SJCRH30 (cell line): ENCODE measurements around the gene HOXD8. TPM values are rescaled to one million over a fixed set of nuclear protein-coding genes. Genes with fewer than 3 reads are reported as not detected.

Experiments used
- DNase-seq, 2 experiments: peaks; one replicate each; pipeline ENCODE4 v3.0.0-alpha.2; 2015 to 2020
- H3K27ac ChIP-seq: fragments of 250-450 bp; sonication (Bioruptor Pico); 2 replicates; pipeline ENCODE4 v1.5.1; 2020; ENCODE audit warnings: mild to moderate bottlenecking, moderate library complexity
- H3K27me3 ChIP-seq: fragments of 250-450 bp; sonication (Bioruptor Pico); 2 replicates; pipeline ENCODE4 v1.5.1; 2020; ENCODE audit warnings: mild to moderate bottlenecking, moderate library complexity
- H3K36me3 ChIP-seq: fragments of 250-450 bp; sonication (Bioruptor Pico); 2 replicates; pipeline ENCODE4 v1.5.1; 2020; ENCODE audit warnings: mild to moderate bottlenecking, moderate library complexity
- H3K4me1 ChIP-seq: fragments of 250-450 bp; sonication (Bioruptor Pico); 2 replicates; pipeline ENCODE4 v1.5.1; 2020; ENCODE audit warnings: mild to moderate bottlenecking, moderate library complexity
- H3K4me3 ChIP-seq: fragments of 250-450 bp; sonication (Bioruptor Pico); 2 replicates; pipeline ENCODE4 v1.5.1; 2020; ENCODE audit warnings: mild to moderate bottlenecking, moderate library complexity
- H3K9me3 ChIP-seq: fragments of 250-450 bp; sonication (Bioruptor Pico); replicated peaks from 2 replicates; pipeline ENCODE4 v1.5.1; 2020; ENCODE audit warnings: mild to moderate bottlenecking, moderate library complexity
- total RNA-seq: library from RNA; depleted of rRNA; stranded (reverse); fragments of >200 nt; shearing (Covaris generic); gene quantifications from 2 replicates; pipeline ENCODE4 v1.2.3, GENCODE V29; 2014

HOXD8 gene
- total RNA-seq, 1 experiment from 2014 or later = 9.9 TPM

GRCh38 chr2:176145085-176145969, 15.8 kb downstream of the HOXD8 start:
- Histone ChIP-seq H3K27ac (no peak overlapping the region), H3K9me3 (no peaks in the 10 kb centered on the region), H3K27me3 (no peaks in the 10 kb centered on the region), H3K4me1 (no peaks in the 10 kb centered on the region), H3K36me3 (no peaks in the 10 kb centered on the region), H3K4me3 (no peak overlapping the region)
- DNase-seq = no peak

DNA sequence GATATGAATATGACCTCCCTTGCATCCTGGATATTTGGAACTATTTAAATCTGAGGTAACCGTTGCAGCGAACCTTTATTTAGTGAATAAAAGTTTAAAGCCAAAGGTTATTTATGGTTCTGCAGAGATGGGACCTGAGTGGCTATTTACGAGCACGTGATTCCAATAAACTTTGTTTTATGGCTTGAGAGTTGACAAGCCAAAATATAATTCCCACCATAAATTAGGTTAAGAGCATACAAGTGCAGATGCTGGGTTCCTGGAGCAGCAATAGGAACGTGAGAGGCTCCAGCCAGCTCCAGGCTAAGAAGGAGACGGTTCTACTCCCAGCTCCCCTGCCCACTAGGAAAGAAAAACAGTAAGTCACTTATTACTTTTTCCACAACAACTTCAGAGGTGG, 16.6 kb downstream of the HOXD8 start:
- no peak overlapping the region for H3K27ac ChIP-seq
- H3K4me1 ChIP-seq = no peaks in the 10 kb centered on the region
- H3K36me3 ChIP-seq = no peaks in the 10 kb centered on the region
- H3K4me3 ChIP-seq = no peak overlapping the region
- H3K27me3 ChIP-seq = no peaks in the 10 kb centered on the region
- no peak for DNase-seq
- H3K9me3 ChIP-seq = no peaks in the 10 kb centered on the region

- DNase-seq = no peak
- Histone ChIP-seq H3K36me3 (no peaks in the 10 kb centered on the region), H3K4me1 (no peaks in the 10 kb centered on the region), H3K27me3 (no peaks in the 10 kb centered on the region), H3K9me3 (no peaks in the 10 kb centered on the region), H3K27ac (no peak overlapping the region), H3K4me3 (no peak overlapping the region)
Measured at GRCh38 chr2:176146645-176147044, 17.1 kb downstream of the HOXD8 start.

DNA sequence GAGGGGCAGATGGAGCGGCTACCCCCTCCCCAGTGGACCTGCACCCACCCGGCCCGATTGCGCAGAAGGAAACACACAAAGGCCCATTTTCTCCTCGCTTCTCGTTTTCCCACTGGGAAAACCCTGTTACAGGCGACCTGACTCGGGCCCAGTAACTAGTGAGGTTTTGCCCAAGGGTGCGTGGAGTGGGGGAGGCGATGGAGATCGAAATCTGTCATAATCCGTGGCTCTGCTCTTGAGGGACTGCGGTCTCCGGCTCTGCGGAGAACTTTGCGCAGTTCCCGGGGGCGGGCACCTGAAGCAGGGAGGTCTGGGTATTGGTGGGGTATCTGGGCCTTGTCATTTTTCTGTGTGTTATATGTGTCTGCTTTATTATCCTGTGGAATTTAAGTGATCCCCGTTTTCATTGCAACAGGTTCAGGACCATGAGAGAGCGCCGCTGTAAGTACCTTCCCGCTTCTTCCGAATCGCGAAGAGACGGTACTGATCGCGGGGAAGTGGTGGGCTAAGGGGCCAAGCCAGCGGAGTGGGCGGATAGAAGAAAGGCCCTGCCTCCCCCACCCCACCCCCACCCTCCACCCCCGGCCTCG, 17.8 kb downstream of the HOXD8 start:
- Histone ChIP-seq H3K27ac (no peak overlapping the region), H3K27me3 (no peaks in the 10 kb centered on the region), H3K36me3 (no peaks in the 10 kb centered on the region), H3K4me1 (no peaks in the 10 kb centered on the region), H3K9me3 (no peaks in the 10 kb centered on the region), H3K4me3 (no peak overlapping the region)
- DNase-seq = no peak

DNA sequence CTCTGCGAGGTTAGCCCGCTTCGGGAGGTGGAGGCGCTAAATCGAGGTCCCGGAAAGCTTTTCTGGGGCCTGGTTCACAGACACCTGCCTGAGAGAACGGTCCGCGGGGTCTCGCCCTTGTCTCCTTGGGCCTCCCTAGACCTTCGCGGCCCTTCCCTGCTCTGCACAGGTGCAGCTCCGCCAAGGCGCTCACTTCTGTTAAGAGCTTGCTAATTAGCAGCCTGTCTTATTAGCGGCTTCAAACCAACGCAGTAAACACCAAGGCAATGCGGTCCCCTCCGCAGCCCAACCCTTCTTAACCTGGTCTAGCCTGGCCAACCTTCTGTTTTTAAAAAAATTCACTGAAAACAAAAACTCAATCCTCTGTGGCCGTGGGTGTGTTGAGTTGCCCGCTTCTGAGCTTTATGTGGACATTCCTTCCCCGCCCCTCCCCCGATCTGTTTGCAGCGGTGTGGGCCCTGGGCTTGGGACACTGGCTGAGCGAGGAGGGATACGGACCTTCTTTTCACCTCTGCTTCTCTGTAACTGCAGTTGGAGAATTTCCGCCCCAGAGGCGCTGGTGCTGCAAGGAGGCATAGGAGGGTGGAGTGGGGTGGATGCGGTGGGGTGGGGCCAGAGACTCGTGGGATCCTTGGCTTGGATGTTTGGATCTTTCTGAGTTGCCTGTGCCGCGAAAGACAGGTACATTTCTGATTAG, 18.4 kb downstream of the HOXD8 start:
- no peak overlapping the region for H3K27ac ChIP-seq
- no peaks in the 10 kb centered on the region for H3K4me1 ChIP-seq
- H3K27me3 ChIP-seq = no peaks in the 10 kb centered on the region
- DNase-seq = no peak
- H3K9me3 ChIP-seq = no peaks in the 10 kb centered on the region
- no peaks in the 10 kb centered on the region for H3K36me3 ChIP-seq
- H3K4me3 ChIP-seq = no peak overlapping the region

DNA sequence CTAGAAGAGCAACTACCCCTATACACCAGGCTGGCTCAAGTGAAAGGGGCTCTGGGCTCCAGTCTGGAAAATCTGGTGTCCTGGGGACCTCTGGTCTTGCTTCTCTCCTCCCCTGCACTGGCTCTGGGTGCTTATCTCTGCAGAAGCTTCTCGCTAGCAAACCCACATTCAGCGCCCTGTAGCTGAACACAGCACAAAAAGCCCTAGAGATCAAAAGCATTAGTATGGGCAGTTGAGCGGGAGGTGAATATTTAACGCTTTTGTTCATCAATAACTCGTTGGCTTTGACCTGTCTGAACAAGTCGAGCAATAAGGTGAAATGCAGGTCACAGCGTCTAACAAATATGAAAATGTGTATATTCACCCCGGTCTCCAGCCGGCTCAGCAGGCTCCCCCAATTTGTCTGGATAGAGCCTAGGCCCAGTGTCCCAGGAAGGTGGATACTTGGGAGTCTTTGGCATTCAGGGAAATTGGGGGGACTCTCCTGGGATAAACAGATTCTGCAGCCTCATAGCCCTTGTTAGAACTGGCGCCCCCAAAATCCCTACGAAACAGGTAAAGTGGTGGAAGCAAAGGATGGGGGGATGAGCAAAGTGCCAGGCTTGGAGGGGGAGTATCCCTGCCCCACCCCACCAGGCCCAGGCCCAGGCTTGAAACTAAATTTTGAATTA, 19.4 kb downstream of the HOXD8 start:
- Histone ChIP-seq H3K27me3 (no peaks in the 10 kb centered on the region), H3K36me3 (no peaks in the 10 kb centered on the region), H3K27ac (no peak overlapping the region), H3K4me1 (no peaks in the 10 kb centered on the region), H3K9me3 (no peaks in the 10 kb centered on the region), H3K4me3 (no peak overlapping the region)
- no peak for DNase-seq

- Histone ChIP-seq H3K4me1 (no peaks in the 10 kb centered on the region), H3K36me3 (no peaks in the 10 kb centered on the region), H3K9me3 (no peaks in the 10 kb centered on the region), H3K27ac (no peak overlapping the region), H3K27me3 (no peaks in the 10 kb centered on the region), H3K4me3 (no peak overlapping the region)
- DNase-seq = no peak
Measured at GRCh38 chr2:176149481-176149938, 20.0 kb downstream of the HOXD8 start.

- H3K4me3 ChIP-seq = no peak overlapping the region
- no peak overlapping the region for H3K27ac ChIP-seq
- H3K27me3 ChIP-seq = no peaks in the 10 kb centered on the region
- no peaks in the 10 kb centered on the region for H3K9me3 ChIP-seq
- H3K36me3 ChIP-seq = no peaks in the 10 kb centered on the region
- no peak for DNase-seq
- H3K4me1 ChIP-seq = no peaks in the 10 kb centered on the region
Measured at GRCh38 chr2:176149939-176150583, 20.6 kb downstream of the HOXD8 start.

DNA sequence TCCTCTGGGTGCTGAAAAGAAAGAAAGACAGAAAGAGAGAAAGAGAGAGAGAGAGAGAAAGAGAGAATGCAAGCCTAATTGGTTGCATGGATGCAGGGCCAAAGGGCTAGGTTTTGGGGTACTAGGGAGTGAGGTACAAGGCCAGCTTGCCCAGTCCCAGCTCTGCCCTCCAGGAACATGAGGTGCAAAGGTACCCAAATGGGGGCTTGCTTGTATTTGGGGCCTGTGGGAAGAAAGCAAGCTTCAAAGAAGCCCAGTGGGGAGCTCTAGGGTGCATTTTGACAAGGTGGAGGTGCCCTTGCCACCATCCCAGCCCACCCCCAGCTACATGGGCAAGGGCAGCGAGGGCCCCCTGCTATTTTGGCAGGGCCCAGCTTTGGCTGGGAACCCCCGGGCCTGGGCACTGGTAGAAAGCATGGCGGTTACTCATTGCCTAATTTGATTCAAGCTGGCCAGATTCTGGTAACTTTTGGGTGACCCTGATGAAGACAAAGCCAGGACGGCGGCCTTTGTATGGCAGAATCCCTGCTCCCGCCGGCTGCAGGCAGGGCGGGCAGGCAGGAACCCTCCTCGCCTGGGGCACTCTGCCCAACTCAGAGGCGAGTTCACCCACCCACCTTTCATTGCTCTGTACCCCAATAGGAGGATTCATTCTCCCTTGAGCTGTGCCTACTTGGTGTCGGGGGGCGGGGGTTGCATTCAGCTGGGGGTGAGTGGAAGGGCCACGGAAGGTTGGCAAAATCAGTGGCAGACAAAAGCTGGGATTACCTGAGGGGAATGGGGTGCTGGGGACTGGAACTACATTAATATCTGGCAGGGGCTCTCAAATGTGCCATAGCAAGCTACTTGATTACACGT, 21.3 kb downstream of the HOXD8 start:
- Histone ChIP-seq H3K4me3 (no peak overlapping the region), H3K4me1 (no peaks in the 10 kb centered on the region), H3K27ac (no peak overlapping the region), H3K27me3 (no peaks in the 10 kb centered on the region), H3K36me3 (no peaks in the 10 kb centered on the region), H3K9me3 (no peaks in the 10 kb centered on the region)
- no peak for DNase-seq

GRCh38 chr2:176151442-176152287, 22.2 kb downstream of the HOXD8 start, which contains the start of gene HOXD4:
Gene HOXD4 (plus strand): TSS chr2:176151550. CDS start chr2:176151634, 84 bp downstream.
- Histone ChIP-seq H3K36me3 (no peaks in the 10 kb centered on the region), H3K27ac (no peak within 1 kb of the TSS), H3K9me3 (no peaks in the 10 kb centered on the region), H3K27me3 (no peaks in the 10 kb centered on the region), H3K4me1 (no peaks in the 10 kb centered on the region), H3K4me3 (no peak within 1 kb of the TSS)
- DNase-seq = no peak

- no peak for DNase-seq
- H3K27me3 ChIP-seq = no peaks in the 10 kb centered on the region
- H3K9me3 ChIP-seq = no peaks in the 10 kb centered on the region
- no peak overlapping the region for H3K4me3 ChIP-seq
- H3K27ac ChIP-seq = no peak overlapping the region
- no peaks in the 10 kb centered on the region for H3K4me1 ChIP-seq
- H3K36me3 ChIP-seq = no peaks in the 10 kb centered on the region
Measured at GRCh38 chr2:176152350-176153181, 23.1 kb downstream of the HOXD8 start.

DNA sequence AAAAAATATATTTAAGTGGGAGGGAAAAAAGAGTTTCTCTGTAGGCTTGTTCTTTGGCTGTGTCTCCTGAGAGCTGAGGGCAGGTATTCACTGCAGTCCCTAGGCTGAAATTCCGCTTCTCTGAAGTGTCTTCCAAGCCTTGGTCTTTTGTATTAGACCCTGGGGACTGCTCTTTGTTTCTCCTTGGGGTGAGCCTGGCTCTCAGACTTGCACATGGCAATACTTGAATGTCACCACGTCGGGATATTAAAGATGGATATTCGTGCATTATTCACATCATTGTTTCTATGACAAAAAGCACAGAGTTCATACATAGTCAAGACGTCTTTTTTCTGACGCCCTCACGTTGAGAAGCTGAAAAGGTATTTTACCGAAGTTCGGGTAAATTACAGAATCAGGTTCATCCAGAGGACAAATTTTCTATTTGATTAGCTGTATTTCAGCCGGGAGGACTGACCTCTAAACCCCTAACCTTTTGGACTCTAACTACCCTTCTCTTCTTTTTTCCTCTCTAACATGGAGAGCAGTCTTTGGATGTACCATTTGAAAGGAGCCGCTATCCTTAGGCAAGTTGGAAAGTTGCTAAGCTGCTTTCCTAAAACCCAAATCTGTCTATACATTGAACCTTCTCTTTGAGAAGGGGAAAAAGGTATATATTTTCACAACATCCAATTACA, 25.2 kb downstream of the HOXD8 start:
- H3K36me3 ChIP-seq = no peaks in the 10 kb centered on the region
- no peaks in the 10 kb centered on the region for H3K27me3 ChIP-seq
- H3K4me3 ChIP-seq = no peak overlapping the region

More for the DNA sequence above, 25.2 kb downstream of the HOXD8 start:
- no peak overlapping the region for H3K27ac ChIP-seq
- H3K4me1 ChIP-seq = no peaks in the 10 kb centered on the region
- DNase-seq = no peak
- no peaks in the 10 kb centered on the region for H3K9me3 ChIP-seq
